ENCODE measurements around the gene PIAS4.

Gene PIAS4

GRCh38 chr19:3977242-3978143, 30.0 kb upstream of the PIAS4 start:
- DNase-seq (ENCODE audit: low spot score), result no peak

GRCh38 chr19:3978145-3978544, 29.4 kb upstream of the PIAS4 start:
- DNase-seq (ENCODE audit: low spot score), result no peak

- DNase-seq (ENCODE audit: low spot score), result no peak
These were observed 28.3 kb upstream of the PIAS4 start for GRCh38 chr19:3979289-3979673.

- DNase-seq (ENCODE audit: low spot score), result no peak
These were observed 27.7 kb upstream of the PIAS4 start for GRCh38 chr19:3979674-3980352.

GRCh38 chr19:3980353-3981251, 26.9 kb upstream of the PIAS4 start:
- DNase-seq (ENCODE audit: low spot score), result no peak

- no peak for DNase-seq (ENCODE audit: low spot score)
These were observed 26.2 kb upstream of the PIAS4 start for GRCh38 chr19:3981373-3981735.

GRCh38 chr19:3981736-3982681, 25.5 kb upstream of the PIAS4 start:
- no peak for DNase-seq (ENCODE audit: low spot score)

GRCh38 chr19:3982701-3983541, 24.6 kb upstream of the PIAS4 start:
- DNase-seq (ENCODE audit: low spot score), result peak; percentile 47

GRCh38 chr19:3983542-3983914, 24.0 kb upstream of the PIAS4 start:
- DNase-seq (ENCODE audit: low spot score), result no peak

GRCh38 chr19:3983936-3984583, 23.5 kb upstream of the PIAS4 start:
- peak; percentile 46 for DNase-seq (ENCODE audit: low spot score)

GRCh38 chr19:3984584-3984907, 23.0 kb upstream of the PIAS4 start:
- no peak for DNase-seq (ENCODE audit: low spot score)

GRCh38 chr19:3984908-3985642, 22.5 kb upstream of the PIAS4 start, which contains the start of gene EEF2:
EEF2 (minus strand) TSS chr19:3985463; CDS start chr19:3985380, 83 bp downstream.
- peak; percentile 92 for DNase-seq (ENCODE audit: low spot score)

- no peak for DNase-seq (ENCODE audit: low spot score)
These were observed 21.8 kb upstream of the PIAS4 start for GRCh38 chr19:3985643-3986259.

- DNase-seq (ENCODE audit: low spot score), result peak; percentile 81
These were observed 21.1 kb upstream of the PIAS4 start for GRCh38 chr19:3986260-3987041.

- peak; percentile 92 for DNase-seq (ENCODE audit: low spot score)
These were observed 19.7 kb upstream of the PIAS4 start for GRCh38 chr19:3987619-3988371.

- no peak for DNase-seq (ENCODE audit: low spot score)
These were observed 16.8 kb upstream of the PIAS4 start for GRCh38 chr19:3990815-3991117.

GRCh38 chr19:3995607-3996006, 11.9 kb upstream of the PIAS4 start:
- no peak for DNase-seq (ENCODE audit: low spot score)

Measured in LoVo (cell line).